Cardiac muscle cell (in vitro differentiated cells and primary cell): ENCODE data around the gene C6orf120. TPM values are rescaled to one million over a fixed set of nuclear protein-coding genes. Genes with fewer than 3 reads are reported as not detected.
A peak's percentile ranks its signal among the peaks of the same experiment; 100 is the strongest.

Experiments
- DNase-seq, 2 donors: peaks; one replicate each; pipeline versions ENCODE4 v3.0.0 to v3.0.0-alpha.2; 2010 to 2017; ENCODE audit warnings: low read depth in 1 of 2, low spot score in 1 of 2
- H3K27ac ChIP-seq: fragments of 200-600 bp; sonication (generic); 2 replicates; pipeline ENCODE4 v1.5.1; 2016
- H3K27me3 ChIP-seq: fragments of 200-600 bp; sonication (generic); 2 replicates; pipeline ENCODE4 v1.6.0; 2016; ENCODE audit warnings: control low read depth
- H3K36me3 ChIP-seq: fragments of 200-600 bp; sonication (generic); 2 replicates; pipeline ENCODE4 v1.5.1; 2016; ENCODE audit warnings: control low read depth
- H3K4me1 ChIP-seq: fragments of 200-600 bp; sonication (generic); 2 replicates; pipeline ENCODE4 v1.8.1; 2017; ENCODE audit warnings: low read depth, mild to moderate bottlenecking, mixed run types
- H3K4me3 ChIP-seq: fragments of 200-600 bp; sonication (generic); 2 replicates; pipeline ENCODE4 v1.5.1; 2016; ENCODE audit warnings: mild to moderate bottlenecking
- H3K9me3 ChIP-seq: fragments of 200-600 bp; sonication (generic); 2 replicates; pipeline ENCODE4 v1.5.1; 2017; ENCODE audit warnings: low read depth, mild to moderate bottlenecking, control low read depth
- CTCF ChIP-seq: IDR thresholded peaks from 2 replicates; pipeline ENCODE4 v1.5.1; 2012; ENCODE audit warnings: low read depth, mild to moderate bottlenecking, low read length
- polyA plus RNA-seq: library from polyadenylated mRNA; unstranded; fragments of >200 nt; fragmentation: Nextera tagmentation; extraction: Ambion mirVana; gene quantifications from 2 replicates; pipeline ENCODE4 v1.2.1, GENCODE V29; 2016
- total RNA-seq: library from RNA; depleted of rRNA; stranded (reverse); fragments of >200 nt; gene quantifications from 2 replicates; pipeline ENCODE4 v1.2.3, GENCODE V29; 2016

Gene C6orf120
- total and polyA plus RNA-seq, 2 experiments from 2014 or later: 27.5 to 58.4 TPM

DNA sequence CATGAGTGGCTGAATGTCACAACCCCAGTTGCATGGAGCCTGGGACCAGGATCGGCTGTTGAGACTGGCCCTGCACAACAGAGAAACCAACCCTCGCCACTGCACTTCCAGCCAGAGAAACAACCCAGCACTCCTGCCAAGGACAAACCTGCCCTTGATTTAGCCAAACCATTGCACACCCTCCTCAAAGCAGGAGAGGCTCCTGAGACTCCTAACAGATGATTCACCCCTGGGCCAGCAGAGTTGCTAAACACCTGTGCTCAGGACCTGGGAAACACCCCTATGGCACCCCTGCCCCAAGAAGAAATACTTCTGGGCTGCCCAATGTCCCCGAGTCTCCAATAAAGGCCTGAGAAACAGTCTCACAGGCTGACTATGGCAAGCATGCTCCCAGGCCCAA lies 17.9 kb upstream of the C6orf120 start:
- Histone ChIP-seq H3K9me3 (no peaks in the 10 kb centered on the region), H3K27ac (no peak overlapping the region), H3K4me1 (no peaks in the 10 kb centered on the region), H3K27me3 (no peaks in the 10 kb centered on the region), H3K36me3 (peaks cover 21% of the 10 kb centered on the region), H3K4me3 (no peak overlapping the region)
- no peak for DNase-seq
- no peak for TF ChIP-seq CTCF

DNA sequence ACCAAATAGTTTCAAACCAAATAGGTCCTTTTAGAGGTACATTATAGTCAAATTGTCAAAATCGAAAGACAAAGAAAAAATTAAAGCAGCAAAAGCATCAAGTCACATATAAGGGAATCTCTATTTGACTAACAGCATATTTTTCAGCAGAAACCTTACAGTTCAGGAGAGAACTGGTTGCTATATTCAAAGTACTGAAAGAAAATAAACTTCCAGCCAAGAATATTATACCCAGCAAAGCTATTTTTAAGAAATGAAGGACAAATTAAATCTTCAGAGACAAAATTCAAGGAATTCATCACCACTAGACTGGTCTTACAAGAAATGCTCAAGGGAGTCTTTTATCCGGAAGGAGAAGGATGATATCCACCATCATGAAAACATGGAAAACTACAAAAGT lies 16.1 kb upstream of the C6orf120 start:
- Histone ChIP-seq H3K4me1 (no peaks in the 10 kb centered on the region), H3K4me3 (no peak overlapping the region), H3K36me3 (peaks cover 18% of the 10 kb centered on the region), H3K27ac (no peak overlapping the region), H3K27me3 (no peaks in the 10 kb centered on the region), H3K9me3 (no peaks in the 10 kb centered on the region)
- no peak for DNase-seq
- TF ChIP-seq CTCF: no peak

GRCh38 chr6:169689287-169689686 lies 12.6 kb upstream of the C6orf120 start:
- no peaks in the 10 kb centered on the region for H3K27me3 ChIP-seq
- H3K36me3 ChIP-seq: peaks cover 15% of the 10 kb centered on the region
- peak in 1 of 2 donors; percentile 84 for DNase-seq
- H3K9me3 ChIP-seq: no peaks in the 10 kb centered on the region
- H3K4me1 ChIP-seq: no peaks in the 10 kb centered on the region
- TF ChIP-seq CTCF: no peak
- no peak overlapping the region for H3K27ac ChIP-seq
- no peak overlapping the region for H3K4me3 ChIP-seq

DNA sequence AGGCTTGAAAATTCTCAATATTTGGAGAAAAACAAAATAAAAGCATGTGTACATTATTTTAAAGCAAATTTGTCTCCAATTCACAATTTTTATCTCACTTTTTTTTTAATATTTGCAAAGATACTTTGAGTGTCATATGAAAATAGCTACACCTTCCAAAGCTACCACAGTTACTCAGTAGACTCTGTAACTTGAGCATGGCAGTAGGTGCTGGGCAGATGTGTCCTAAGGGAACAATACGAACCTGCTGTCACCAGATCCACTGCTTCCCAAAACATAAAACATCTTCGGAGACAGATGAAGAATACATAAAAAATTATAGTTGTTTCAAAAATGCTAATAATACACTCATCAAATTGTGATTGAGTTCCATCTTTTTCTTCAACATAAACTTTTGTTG lies 10.7 kb upstream of the C6orf120 start:
- DNase-seq: no peak
- no peaks in the 10 kb centered on the region for H3K9me3 ChIP-seq
- no peaks in the 10 kb centered on the region for H3K4me1 ChIP-seq
- H3K27me3 ChIP-seq: no peaks in the 10 kb centered on the region
- H3K27ac ChIP-seq: no peak overlapping the region
- H3K36me3 ChIP-seq: peaks cover 15% of the 10 kb centered on the region
- no peak overlapping the region for H3K4me3 ChIP-seq
- no peak for TF ChIP-seq CTCF

GRCh38 chr6:169692516-169692915 lies 9.4 kb upstream of the C6orf120 start:
- Histone ChIP-seq H3K27me3 (no peaks in the 10 kb centered on the region), H3K9me3 (no peaks in the 10 kb centered on the region), H3K36me3 (peaks cover 9% of the 10 kb centered on the region), H3K27ac (no peak overlapping the region), H3K4me3 (no peak overlapping the region), H3K4me1 (no peaks in the 10 kb centered on the region)
- TF ChIP-seq CTCF: no peak
- peak in 1 of 2 donors; percentile 59 for DNase-seq

GRCh38 chr6:169695131-169695530 lies 6.8 kb upstream of the C6orf120 start:
- H3K4me3 ChIP-seq: no peak overlapping the region
- H3K27ac ChIP-seq: no peak overlapping the region
- H3K9me3 ChIP-seq: no peaks in the 10 kb centered on the region
- no peaks in the 10 kb centered on the region for H3K27me3 ChIP-seq
- no peaks in the 10 kb centered on the region for H3K4me1 ChIP-seq
- H3K36me3 ChIP-seq: no peaks in the 10 kb centered on the region
- DNase-seq: no peak
- TF ChIP-seq CTCF: no peak
